HL-60 (cell line): ENCODE measurements around the gene PPP1R2C.

Experiments
- POLR2AphosphoS5 ChIP-seq: IDR thresholded peaks from 2 replicates; pipeline ENCODE4 v1.6.1; 2012; ENCODE audit warnings: low read depth
- TF ChIP-seq, protein P1 (sequence below): IDR thresholded peaks from one replicate; pipeline ENCODE4 v1.5.1; 2011; ENCODE audit warnings: low read length, control low read depth, inconsistent platforms; ENCODE audit not compliant: insufficient read depth

DNA sequence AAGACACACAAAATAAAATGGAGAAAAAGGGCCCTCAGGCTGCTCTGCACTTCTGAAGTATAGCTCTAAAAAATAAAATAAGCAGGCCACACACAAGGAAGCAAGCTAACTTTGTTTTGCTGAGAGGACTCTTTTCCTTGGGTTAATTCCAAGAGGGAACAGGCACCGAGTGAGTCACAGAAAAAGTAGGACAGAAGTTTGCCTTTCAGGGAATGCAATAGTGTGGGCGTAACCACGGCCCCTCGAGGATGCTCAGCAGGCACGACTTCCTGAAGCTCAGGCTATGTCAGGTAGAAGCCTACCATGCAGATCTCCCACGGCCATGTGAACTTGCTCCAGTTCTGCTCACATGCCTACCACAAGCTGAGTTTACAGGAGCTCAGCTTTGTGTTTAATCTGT, 22.1 kb downstream of the PPP1R2C start:
- TF ChIP-seq, protein P1, sequence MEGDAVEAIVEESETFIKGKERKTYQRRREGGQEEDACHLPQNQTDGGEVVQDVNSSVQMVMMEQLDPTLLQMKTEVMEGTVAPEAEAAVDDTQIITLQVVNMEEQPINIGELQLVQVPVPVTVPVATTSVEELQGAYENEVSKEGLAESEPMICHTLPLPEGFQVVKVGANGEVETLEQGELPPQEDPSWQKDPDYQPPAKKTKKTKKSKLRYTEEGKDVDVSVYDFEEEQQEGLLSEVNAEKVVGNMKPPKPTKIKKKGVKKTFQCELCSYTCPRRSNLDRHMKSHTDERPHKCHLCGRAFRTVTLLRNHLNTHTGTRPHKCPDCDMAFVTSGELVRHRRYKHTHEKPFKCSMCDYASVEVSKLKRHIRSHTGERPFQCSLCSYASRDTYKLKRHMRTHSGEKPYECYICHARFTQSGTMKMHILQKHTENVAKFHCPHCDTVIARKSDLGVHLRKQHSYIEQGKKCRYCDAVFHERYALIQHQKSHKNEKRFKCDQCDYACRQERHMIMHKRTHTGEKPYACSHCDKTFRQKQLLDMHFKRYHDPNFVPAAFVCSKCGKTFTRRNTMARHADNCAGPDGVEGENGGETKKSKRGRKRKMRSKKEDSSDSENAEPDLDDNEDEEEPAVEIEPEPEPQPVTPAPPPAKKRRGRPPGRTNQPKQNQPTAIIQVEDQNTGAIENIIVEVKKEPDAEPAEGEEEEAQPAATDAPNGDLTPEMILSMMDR = no peak
- no peak for TF ChIP-seq POLR2AphosphoS5
